Testis (tissue), 3 donors: Measurements from ENCODE around the gene EVC. TPM values are rescaled to one million over a fixed set of nuclear protein-coding genes. Genes with fewer than 3 reads are reported as not detected.
"Not testable (repeated sequence)": the region's sequence is repeated elsewhere in the genome, so short reads cannot be mapped to it uniquely, and the experiment has no call there.

Experiments
- DNase-seq: peaks from one replicate; pipeline ENCODE4 v3.0.0-alpha.2; 2019
- H3K27ac ChIP-seq, 2 donors: fragments of 200-600 bp; sonication (generic); one replicate each; pipeline ENCODE4 v1.5.1; 2019
- H3K27me3 ChIP-seq: fragments of 200-600 bp; sonication (generic); one replicate; pipeline ENCODE4 v1.5.1; 2019
- H3K36me3 ChIP-seq: fragments of 200-600 bp; sonication (generic); one replicate; pipeline ENCODE4 v1.5.1; 2017; ENCODE audit warnings: low read depth; ENCODE audit errors: missing control alignments
- H3K4me1 ChIP-seq: fragments of 200-600 bp; sonication (generic); one replicate; pipeline ENCODE4 v1.5.1; 2019
- H3K4me3 ChIP-seq, 2 donors: fragments of 200-600 bp; sonication (generic); one replicate each; pipeline ENCODE4 v1.5.1; 2017 to 2019
- H3K9me3 ChIP-seq: fragments of 200-600 bp; sonication (generic); one replicate; pipeline ENCODE4 v1.5.1; 2017
- CTCF ChIP-seq, 3 experiments: fragments of 450-650 bp in 2 of 3; fragments of 200-600 bp in 1 of 3; sonication (generic) in 1 of 3; IDR thresholded peaks; one replicate each; pipeline ENCODE4 v1.5.1; 2016 to 2019; ENCODE audit warnings: antibody characterized with exemption in 3 of 3, mild to moderate bottlenecking in 2 of 3, moderate library complexity in 1 of 3
- POLR2A ChIP-seq: fragments of 450-650 bp; IDR thresholded peaks from one replicate; pipeline ENCODE4 v1.6.1; 2017; ENCODE audit warnings: antibody characterized with exemption, mild to moderate bottlenecking, moderate library complexity
- WGBS, 2 donors: methylation state at CpG; one replicate each; pipeline ENCODE4 v1.1.5; 2018; 5-methylcytosine and 5-hydroxymethylcytosine counted together
- intact Hi-C: fragments of 100-400 bp; cut with DNase I; formaldehyde crosslinking; loops from one replicate; pipeline ENCODE4 v1.15.1; 2023; ENCODE audit warnings: low total_unique reads
- polyA plus RNA-seq: library from polyadenylated mRNA; stranded (reverse); fragments of 350-450 nt; fragmentation: Illumina TruSeq; extraction: RNeasy Lipid Tissue Mini Kit (QIAGEN cat#74804); gene quantifications from one replicate; pipeline ENCODE4 v1.2.3, GENCODE V29; 2014; ENCODE audit warnings: low read depth, low replicate concordance; ENCODE audit not compliant: insufficient read depth
- total RNA-seq, 2 donors: library from RNA; depleted of rRNA; stranded (reverse); fragments of >200 nt; gene quantifications; one replicate each; pipeline ENCODE4 v1.2.3, GENCODE V29; 2016

Gene EVC
- total and polyA plus RNA-seq, 3 donors from 2014 or later, result 9.0 to 39.6 (median 33.4) TPM

DNA sequence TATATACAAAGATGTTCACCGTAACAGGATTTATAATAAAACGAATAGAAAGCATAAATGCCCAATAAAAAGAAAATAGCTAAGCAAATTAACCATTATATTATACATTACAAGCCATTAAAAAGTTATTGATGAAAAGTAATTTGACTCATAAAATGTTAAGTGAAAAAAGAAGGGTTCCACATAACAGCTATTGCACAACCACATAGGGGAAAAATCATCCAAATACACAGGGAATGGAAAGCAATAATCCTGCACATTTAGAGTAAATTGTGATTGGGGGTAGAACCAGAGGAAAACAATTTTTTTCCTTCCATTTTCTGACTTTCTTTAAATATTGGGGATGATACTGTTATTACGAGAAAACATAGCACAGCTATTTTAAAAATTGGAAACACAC lies 143.9 kb downstream of the EVC start:
- H3K27ac ChIP-seq, result no peak overlapping the region
- H3K27me3 ChIP-seq, result no peaks in the 10 kb centered on the region
- TF ChIP-seq POLR2A (no peak), CTCF (IDR thresholded peaks at IDR 0.05) (no peak)
- H3K4me1 ChIP-seq, result no peaks in the 10 kb centered on the region
- WGBS, 2 donors, result 92 to 97% methylated on average over 3 of the region's 3 CpGs
- no peak for DNase-seq
- no peak overlapping the region for H3K4me3 ChIP-seq
- no peaks in the 10 kb centered on the region for H3K9me3 ChIP-seq
- no peaks in the 10 kb centered on the region for H3K36me3 ChIP-seq
- intact Hi-C loops, result no loop called here

DNA sequence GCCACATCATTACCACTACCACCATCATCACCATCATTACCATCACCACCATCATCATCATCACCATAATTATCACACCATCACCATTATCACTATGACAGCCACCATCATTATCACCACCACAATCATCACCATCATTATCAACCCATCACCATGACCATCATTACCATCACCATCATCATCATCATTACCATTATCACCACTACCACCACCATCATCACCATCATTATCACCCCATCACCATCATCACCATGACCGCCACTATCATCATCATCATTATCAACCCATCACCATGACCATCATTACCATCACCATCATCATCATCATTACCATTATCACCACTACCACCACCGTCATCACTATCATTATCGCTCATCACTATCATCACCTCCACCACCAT lies 145.4 kb downstream of the EVC start:
- H3K27me3 ChIP-seq, H3K27ac ChIP-seq, H3K36me3 ChIP-seq, intact Hi-C loops, DNase-seq, H3K9me3 ChIP-seq, H3K4me1 ChIP-seq, H3K4me3 ChIP-seq: not testable (repeated sequence)
- WGBS, 2 donors, result 90 to 100% methylated on average over 3 of the region's 3 CpGs

DNA sequence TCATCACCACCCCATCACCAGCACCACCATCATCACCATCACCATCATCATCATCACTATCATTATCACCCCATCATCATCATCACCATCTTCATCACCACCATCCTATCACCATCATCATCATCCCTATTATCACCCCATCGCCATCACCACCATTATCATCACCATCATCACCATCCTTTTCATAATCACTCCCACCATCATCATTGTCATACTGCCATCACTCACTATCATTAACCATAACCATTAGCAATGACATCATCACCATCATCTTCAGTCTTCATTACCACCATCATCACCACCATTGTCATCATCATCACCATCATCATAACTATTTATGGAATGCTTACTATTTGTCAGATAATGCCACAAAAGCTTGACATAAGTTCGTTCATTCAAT lies 146.2 kb downstream of the EVC start:
- H3K9me3 ChIP-seq, result no peaks in the 10 kb centered on the region
- H3K4me1 ChIP-seq, result no peaks in the 10 kb centered on the region
- intact Hi-C loops, result no loop called here
- no peak overlapping the region for H3K4me3 ChIP-seq
- no peak for DNase-seq
- no peaks in the 10 kb centered on the region for H3K36me3 ChIP-seq
- H3K27ac ChIP-seq, result no peak overlapping the region
- TF ChIP-seq POLR2A (no peak), CTCF (IDR thresholded peaks at IDR 0.05) (no peak)
- 90 to 100% methylated on average over 2 of the region's 2 CpGs for WGBS, 2 donors
- H3K27me3 ChIP-seq, result no peaks in the 10 kb centered on the region

DNA sequence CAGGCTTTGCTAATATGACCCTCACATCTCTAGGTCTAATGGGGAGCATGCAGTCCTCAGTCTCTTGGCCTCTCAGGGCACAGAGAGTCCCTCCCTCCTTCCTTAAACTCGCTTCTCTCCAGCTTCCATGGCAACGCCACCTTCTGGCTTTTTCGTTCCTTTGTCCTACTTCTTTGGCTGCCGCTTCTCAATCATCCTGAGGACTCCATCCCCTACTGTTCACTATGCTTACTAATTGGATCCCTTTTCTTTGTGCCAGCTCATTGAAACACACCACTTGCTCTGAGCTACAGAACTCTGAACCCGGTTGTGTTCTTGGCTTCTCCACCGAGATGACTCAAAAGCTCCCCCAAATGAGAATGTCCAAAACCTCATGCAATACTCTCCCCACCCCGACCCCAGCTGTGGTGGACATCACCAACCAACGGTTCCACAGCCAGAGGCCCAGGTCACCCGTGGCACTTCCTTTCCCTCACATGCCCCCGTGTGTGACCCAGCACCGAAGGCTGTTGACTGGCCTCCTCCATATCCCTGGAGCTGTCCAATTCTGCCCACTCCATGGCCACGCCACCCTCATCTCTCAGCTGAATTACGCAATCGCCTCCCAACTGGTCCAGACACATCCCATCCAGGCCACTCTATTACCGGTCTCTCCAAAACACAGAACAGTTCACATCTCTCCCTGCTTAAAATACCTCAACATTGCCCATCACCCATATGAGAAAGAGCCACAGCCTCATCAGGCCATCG lies 147.2 kb downstream of the EVC start:
- Histone ChIP-seq H3K4me3 (no peak overlapping the region), H3K36me3 (no peaks in the 10 kb centered on the region), H3K9me3 (no peaks in the 10 kb centered on the region), H3K27me3 (no peaks in the 10 kb centered on the region), H3K27ac (no peak overlapping the region), H3K4me1 (no peaks in the 10 kb centered on the region)
- intact Hi-C loops, result no loop called here
- DNase-seq, result no peak
- 90 to 91% methylated on average over 16 of the region's 16 CpGs for WGBS, 2 donors
- TF ChIP-seq CTCF (IDR thresholded peaks at IDR 0.05) (no peak), POLR2A (no peak)

DNA sequence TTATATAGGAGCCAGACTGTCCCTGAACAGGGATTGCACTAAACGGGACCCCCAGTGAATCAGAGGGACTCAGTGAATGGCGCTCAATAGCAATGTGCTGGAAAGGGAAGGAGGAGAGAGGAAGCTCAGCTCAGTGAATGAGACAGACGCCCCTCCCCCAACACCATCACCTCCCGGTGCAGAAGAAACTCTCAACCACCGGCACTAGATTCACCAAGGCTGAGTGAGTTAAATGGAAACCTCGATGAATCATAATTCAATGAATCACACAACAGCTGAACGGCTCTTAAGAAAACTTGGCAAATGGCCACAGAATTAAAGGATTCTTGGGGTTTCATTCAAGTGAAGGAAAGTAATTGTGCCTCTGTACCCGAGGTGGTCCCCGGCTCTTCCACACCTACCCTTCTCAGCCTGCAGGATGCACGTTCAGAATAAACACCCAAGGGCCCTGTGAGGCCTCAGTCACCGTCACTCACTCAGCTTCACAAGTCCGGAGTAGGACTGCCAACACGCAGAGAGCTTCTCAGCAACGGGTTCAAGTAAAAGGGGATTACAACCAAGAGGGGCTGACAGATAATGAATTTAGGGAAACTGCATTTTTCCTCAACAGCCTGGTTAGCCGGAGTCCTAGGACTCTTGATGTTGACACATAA lies 152.6 kb downstream of the EVC start:
- Histone ChIP-seq H3K27ac (no peak overlapping the region), H3K4me3 (no peak overlapping the region), H3K9me3 (no peaks in the 10 kb centered on the region), H3K4me1 (no peaks in the 10 kb centered on the region), H3K36me3 (no peaks in the 10 kb centered on the region), H3K27me3 (no peaks in the 10 kb centered on the region)
- TF ChIP-seq CTCF (IDR thresholded peaks at IDR 0.05) (no peak), POLR2A (no peak)
- DNase-seq, result no peak
- WGBS, 2 donors, result 66 to 72% methylated on average over 14 to 15 of the region's 15 CpGs
- intact Hi-C loops, result no loop called here

Other genes starting within 250 kb of the EVC start
- gene EVC2, start 2.6 kb upstream of the EVC start, total RNA-seq, result 10 to 100 TPM in 1 of 2 donors, 1 to 10 TPM in 1; 10.0 to 10.2 TPM
- gene EVC2, start 2.6 kb upstream of the EVC start, polyA plus RNA-seq, result 2.9 TPM
- gene CRMP1, start 181.9 kb downstream of the EVC start, total RNA-seq, result 1 to 10 TPM; 8.9 to 9.4 TPM
- gene CRMP1, start 181.9 kb downstream of the EVC start, polyA plus RNA-seq, result 5.0 TPM